Measurements from ENCODE around the gene DPCD.
"Not testable (repeated sequence)": the region's sequence is repeated elsewhere in the genome, so short reads cannot be mapped to it uniquely, and the experiment has no call there.

Gene DPCD

GRCh38 chr10:101588879-101589278 lies 758 bp downstream of the DPCD start:
- no peak for DNase-seq

- DNase-seq, result not testable (repeated sequence)
Measured at GRCh38 chr10:101593331-101593730, 5.2 kb downstream of the DPCD start.

GRCh38 chr10:101595591-101596433 lies 7.7 kb downstream of the DPCD start:
- no peak for DNase-seq

DNA sequence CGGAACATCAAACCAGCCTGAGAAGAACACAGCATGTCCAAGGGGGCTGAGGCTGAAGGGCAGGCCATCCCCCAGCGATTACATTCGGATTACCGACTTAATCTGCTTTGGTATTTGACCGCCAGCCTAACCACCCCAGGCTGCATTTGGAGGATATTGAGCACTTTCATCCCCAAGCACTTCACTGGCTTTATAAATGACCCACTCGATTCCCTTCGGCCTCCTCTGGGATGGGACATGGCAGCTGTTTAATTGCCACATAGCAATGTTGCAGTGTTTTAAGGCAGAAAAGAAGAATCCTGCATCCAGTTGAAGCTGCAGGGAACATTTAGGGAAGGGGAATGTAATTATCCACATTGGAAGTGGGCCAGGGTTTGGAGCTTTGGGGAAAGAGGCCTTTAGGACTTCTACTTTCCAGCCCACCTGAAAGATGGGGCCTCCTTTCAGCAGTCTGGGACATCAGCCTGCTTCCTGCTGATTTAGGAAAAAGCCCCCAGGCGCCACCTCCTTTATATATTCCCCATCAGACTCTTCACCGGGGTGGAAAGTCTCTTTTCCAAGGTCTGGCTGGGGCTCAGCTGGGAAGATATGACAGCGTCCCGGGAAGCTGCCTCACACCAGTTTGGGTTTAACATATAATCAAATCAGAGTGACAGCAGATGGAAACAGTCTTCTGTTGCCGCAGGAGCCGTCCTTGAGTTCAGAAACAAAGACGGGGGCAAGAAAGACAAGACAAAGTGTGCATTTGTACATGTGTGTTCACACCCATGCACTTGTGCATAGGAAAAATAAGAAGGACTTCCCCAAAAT lies 9.2 kb downstream of the DPCD start:
- DNase-seq, result no peak

GRCh38 chr10:101601541-101601940 lies 13.4 kb downstream of the DPCD start:
- no peak for DNase-seq

GRCh38 chr10:101602761-101603398 lies 14.8 kb downstream of the DPCD start:
- DNase-seq, result peak; percentile 62

- DNase-seq, result no peak
Measured at GRCh38 chr10:101607124-101607523, 19.0 kb downstream of the DPCD start.

DNA sequence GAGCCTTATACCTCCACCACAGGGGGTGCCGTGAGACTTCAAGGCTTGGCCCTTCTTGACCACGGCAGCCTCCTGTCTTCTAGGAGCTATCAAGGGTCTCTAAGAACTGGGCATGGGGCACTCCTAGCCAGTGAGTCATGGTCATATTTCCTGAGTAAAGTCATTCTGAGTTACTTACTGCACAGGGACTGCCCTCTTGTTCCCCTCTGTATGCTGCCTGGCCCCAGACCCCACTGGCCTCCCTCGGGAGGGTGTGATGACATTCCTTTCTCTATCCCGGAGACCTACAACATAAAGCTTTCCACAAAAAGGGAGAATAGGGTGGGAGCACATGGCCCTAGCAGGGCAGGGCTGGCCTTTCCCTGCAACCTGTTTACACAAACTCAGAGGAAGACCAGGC lies 21.4 kb downstream of the DPCD start:
- DNase-seq, result no peak

- no peak for DNase-seq
Measured at GRCh38 chr10:101611096-101611905, 23.2 kb downstream of the DPCD start.

- no peak for DNase-seq
Measured at GRCh38 chr10:101612086-101612485, 24.0 kb downstream of the DPCD start.

DNA sequence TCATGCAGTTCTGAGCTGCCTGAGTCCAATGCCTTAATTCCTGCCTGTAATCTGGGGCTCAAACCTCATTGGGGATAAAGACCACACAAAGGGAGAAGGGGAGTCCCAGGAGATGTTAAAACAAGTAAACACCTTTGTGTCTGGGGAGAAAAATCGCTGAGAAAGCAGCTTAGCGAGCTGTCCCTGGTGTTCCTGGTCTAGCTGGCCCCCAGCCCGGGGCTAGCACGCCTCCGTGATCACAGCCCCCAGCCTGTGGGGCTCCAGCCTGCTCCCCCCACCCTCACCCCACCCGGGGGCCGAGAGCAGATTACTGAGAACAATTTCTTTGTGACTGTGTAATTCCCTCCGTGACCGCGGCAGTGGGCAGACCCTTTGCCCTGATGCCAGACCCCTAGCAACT lies 24.8 kb downstream of the DPCD start:
- no peak for DNase-seq

DNA sequence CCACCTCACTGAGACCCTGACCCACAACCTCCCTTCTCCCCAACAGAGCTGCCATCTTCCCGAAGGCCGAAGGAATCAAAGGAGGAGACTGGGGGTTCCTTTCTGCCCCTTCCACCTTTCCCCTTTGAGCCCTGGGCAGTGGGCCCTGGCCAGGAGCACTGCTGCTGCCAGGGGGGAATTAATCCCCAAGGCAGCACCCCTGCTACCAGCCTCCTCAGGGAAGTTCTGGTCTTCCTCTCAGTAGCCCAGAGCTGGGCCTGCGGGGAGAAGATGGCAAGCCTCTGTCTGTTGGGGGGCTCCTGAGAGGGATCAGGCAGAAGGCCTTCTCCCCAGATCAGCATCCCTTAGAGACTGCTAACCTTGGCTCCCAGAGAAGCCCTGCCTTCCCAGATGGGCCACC lies 25.5 kb downstream of the DPCD start:
- no peak for DNase-seq

DNA sequence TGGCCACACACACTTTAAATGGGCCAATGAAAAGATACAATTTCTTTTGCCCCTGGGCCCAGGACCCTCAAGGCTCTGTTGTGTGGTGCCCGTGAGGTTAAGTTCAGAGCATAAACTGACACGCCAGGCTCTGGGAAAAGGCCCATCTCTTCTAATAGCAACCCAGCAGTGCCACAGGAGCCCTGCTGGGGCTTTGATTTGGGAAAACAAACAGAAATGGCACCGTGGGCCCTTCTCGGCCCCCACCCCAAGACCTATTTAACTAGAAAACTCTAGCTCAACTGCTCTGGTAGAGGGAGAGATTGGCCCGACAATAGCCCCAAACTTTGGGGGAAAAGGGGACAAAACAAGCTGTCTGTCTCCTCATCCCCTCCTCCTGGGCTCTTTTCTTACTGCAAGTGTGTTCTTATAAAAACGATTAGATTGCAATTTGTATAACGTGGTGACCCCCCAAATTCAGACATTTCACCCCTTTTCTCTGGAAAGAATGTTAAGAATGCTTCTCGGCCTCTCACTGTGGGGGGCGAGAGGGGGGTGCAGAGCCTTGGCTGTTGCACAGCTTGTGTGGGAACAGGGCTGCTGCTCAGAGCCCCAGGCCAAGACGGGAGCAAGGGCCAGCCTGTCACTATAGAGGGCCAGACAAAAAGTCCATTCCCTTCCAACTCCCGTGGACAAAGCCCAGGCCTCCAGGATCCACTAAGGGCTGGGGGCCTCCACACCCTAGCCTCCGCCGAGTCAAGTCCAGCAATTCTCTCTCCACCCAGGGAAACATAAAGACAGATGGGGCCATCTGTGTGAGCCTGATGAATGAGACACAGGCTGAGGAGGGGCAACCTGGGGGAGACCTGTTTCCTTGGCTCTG lies 26.8 kb downstream of the DPCD start:
- no peak for DNase-seq

DNA sequence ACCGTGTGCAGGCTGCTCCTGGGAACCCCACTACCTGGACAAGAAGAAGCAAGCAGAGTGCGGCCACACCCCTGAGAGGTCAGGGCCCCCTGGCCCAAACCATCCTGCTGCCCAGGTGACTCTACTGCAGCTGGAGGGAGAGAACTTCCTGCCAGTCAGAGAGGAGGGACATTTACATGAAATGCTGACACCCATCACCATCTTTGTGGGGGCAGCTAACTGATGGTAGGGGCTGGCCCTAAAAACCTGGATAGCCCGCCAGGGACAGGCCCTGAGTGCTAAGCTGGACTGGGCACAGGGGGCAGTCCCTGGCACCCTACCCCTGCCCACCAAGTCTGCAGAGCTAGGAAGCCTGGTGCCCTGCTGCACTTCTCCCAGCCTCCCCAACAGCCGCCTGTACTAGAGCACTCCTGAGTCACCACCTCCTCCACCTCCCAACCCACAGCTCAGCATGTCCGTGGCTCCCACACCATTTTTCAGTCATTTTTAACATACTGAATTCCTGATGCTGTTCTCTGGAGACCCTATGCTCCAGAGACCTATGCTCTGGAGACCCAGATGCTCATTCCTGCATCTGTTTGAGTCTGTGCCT lies 27.5 kb downstream of the DPCD start:
- no peak for DNase-seq

DNA sequence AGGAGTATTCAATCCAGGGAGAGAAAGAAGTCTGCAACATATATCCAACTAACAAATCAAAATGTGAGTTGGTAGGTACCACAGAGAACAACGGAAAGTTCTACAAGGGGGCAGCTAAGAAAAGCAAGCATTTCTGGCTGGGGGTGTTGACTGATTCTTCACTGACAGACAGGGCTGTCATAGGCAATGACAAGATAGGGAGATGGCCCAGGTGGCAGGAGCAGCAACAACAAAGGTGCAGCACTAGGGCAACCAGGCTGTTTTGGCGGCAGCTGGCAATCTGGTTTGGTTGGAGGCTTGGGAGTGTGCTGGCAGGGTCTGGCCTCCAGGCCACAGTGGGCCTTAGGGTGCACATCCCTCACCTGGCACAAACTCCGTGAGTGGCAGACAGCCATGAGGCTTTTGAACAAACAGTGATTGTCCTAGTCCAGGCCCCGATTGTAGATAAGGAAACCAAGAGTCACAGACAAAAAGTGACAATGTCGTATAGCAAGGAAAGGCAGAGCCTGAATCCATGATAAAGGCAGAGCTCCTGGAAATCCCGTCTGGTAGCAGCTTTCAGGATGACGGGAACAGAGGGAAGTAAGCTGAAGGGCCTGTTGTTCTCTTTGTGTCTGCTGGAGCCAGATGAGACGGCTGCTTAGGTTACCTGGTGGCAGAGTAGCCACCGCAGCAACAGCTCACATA lies 28.4 kb downstream of the DPCD start:
- no peak for DNase-seq

- no peak for DNase-seq
Measured at GRCh38 chr10:101617102-101617823, 29.1 kb downstream of the DPCD start.

DNA sequence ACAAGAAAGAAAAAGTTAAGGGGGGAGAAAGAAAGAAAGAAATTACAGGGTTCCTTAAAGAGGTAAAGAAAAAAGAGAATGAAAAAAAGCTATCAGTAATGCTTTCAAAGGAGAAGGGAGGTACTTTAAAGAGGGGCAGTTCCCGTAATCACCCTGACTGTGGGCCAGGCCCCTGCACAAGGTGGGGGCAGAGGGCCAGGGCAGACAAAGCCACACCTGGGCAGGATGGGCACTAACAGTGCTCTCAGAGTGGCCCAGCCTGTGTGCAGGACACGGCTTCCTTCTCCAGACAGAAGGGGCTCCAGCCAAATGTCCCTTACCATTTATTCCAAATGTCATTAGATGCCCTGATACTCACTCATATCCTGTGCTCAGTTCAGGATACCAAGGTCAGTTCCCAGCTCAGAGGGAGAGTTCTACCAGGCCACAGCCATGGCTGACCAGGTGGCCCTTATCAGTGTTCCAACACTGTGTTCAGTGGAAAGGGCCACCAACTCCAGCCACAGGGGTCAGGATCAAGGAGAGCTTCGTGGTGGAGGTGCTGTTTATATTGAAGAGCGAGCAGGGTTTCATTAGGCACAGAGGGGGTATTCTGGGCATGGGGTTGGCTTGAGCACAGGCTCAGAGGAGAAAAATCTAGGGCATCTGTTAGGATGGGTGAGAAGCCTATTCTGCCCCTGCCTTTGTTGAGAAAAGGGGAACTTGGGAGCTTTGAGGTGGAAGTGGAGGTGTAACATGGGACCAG lies 29.9 kb downstream of the DPCD start:
- DNase-seq, result no peak

- no peak for DNase-seq
Measured at GRCh38 chr10:101618871-101619270, 30.8 kb downstream of the DPCD start.

DNA sequence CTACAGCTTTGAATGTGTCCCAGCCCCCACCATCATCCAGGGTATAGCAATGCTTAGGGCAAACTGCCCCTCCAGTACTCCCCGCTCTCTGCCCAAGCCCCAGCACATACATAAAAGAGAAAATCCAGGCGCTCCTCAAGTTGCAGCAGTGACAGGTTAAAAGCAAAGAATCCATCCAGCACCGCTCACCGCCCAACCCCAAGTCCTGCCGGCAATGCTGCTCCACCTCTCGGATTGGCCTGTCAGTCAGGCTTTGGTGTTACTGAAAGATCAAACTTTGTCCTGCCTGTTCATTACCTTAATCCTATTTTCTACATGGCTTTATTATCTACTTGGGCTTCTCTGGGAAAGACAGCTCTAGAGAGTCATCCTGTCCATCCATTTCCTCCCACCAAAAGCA lies 31.9 kb downstream of the DPCD start:
- no peak for DNase-seq
